Measurements from ENCODE around the gene VTI1A.

DNA sequence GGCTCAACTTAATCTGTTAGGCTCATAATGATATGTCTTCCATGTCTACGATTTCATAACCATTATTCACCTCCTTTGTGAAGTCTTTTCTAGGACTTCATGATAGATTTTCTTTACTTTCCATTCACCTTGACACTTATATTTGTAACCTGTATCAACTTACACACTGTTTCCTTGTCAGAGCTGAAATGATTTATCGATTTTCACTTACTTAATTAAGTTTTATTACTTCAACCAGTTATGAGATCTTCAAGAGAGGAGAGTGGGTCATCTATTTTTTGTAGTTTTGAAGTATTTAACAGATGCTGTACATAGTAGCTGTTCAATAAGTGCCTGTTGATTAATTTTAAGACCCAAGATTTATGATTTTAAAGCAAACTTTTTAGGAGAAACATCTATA is 37.4 kb downstream of the VTI1A start:
- TF ChIP-seq, protein P1, sequence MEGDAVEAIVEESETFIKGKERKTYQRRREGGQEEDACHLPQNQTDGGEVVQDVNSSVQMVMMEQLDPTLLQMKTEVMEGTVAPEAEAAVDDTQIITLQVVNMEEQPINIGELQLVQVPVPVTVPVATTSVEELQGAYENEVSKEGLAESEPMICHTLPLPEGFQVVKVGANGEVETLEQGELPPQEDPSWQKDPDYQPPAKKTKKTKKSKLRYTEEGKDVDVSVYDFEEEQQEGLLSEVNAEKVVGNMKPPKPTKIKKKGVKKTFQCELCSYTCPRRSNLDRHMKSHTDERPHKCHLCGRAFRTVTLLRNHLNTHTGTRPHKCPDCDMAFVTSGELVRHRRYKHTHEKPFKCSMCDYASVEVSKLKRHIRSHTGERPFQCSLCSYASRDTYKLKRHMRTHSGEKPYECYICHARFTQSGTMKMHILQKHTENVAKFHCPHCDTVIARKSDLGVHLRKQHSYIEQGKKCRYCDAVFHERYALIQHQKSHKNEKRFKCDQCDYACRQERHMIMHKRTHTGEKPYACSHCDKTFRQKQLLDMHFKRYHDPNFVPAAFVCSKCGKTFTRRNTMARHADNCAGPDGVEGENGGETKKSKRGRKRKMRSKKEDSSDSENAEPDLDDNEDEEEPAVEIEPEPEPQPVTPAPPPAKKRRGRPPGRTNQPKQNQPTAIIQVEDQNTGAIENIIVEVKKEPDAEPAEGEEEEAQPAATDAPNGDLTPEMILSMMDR (IDR thresholded peaks at IDR 0.05): no peak
- no peak for TF ChIP-seq POLR2AphosphoS5 (IDR thresholded peaks at IDR 0.05)
- TF ChIP-seq POLR2A (IDR thresholded peaks at IDR 0.05): no peak
- no peak for TF ChIP-seq EP300 (IDR thresholded peaks at IDR 0.05)

Measured in sigmoid colon (tissue), 4 donors.